H9 (cell line): Measurements from ENCODE around the gene WNT2. TPM values are rescaled to one million over a fixed set of nuclear protein-coding genes. Genes with fewer than 3 reads are reported as not detected.
A peak's percentile ranks its signal among the peaks of the same experiment; 100 is the strongest.

Source experiments
- DNase-seq: peaks from one replicate; pipeline ENCODE4 v3.0.0-alpha.2; 2017
- H2AFZ ChIP-seq: one replicate; pipeline ENCODE4 v1.6.1; 2013; ENCODE audit warnings: mild to moderate bottlenecking, low read length, control low read depth, moderate library complexity
- H2AK5ac ChIP-seq: 2 replicates; pipeline ENCODE4 v1.6.1; 2013; ENCODE audit warnings: low read length, control low read depth, mixed read lengths; ENCODE audit not compliant: insufficient read length
- H2BK120ac ChIP-seq: one replicate; pipeline ENCODE4 v1.6.1; 2013; ENCODE audit warnings: low read depth, mild to moderate bottlenecking, low read length, control low read depth, inconsistent platforms; ENCODE audit not compliant: poor library complexity, severe bottlenecking
- H2BK12ac ChIP-seq: 2 replicates; pipeline ENCODE4 v1.6.1; 2013; ENCODE audit warnings: low read length, control low read depth, mixed read lengths, low read depth; ENCODE audit not compliant: insufficient read length
- H2BK15ac ChIP-seq: 2 replicates; pipeline ENCODE4 v1.6.1; 2013; ENCODE audit warnings: low read depth, low read length, control low read depth
- H2BK20ac ChIP-seq: one replicate; pipeline ENCODE4 v1.6.1; 2013; ENCODE audit warnings: low read depth, mild to moderate bottlenecking, low read length, control low read depth, inconsistent platforms; ENCODE audit not compliant: poor library complexity, severe bottlenecking
- H2BK5ac ChIP-seq: 2 replicates; pipeline ENCODE4 v1.6.1; 2013; ENCODE audit warnings: low read length, control low read depth, mixed read lengths; ENCODE audit not compliant: insufficient read length
- H3K14ac ChIP-seq: 2 replicates; pipeline ENCODE4 v1.6.1; 2013; ENCODE audit warnings: low read length, control low read depth; ENCODE audit not compliant: insufficient read depth
- H3K18ac ChIP-seq: 2 replicates; pipeline ENCODE4 v1.6.1; 2013; ENCODE audit warnings: low read depth, mild to moderate bottlenecking, mixed read lengths, low read length, control low read depth; ENCODE audit not compliant: insufficient read length
- H3K23ac ChIP-seq: 2 replicates; pipeline ENCODE4 v1.6.1; 2013; ENCODE audit warnings: low read length, control low read depth, mixed read lengths, low read depth; ENCODE audit not compliant: insufficient read length
- H3K23me2 ChIP-seq: 2 replicates; pipeline ENCODE4 v1.6.1; 2013; ENCODE audit warnings: low read depth, mild to moderate bottlenecking, mixed read lengths, low read length, control low read depth; ENCODE audit not compliant: insufficient read length, poor library complexity, severe bottlenecking
- H3K27ac ChIP-seq: 2 replicates; pipeline ENCODE4 v1.5.1; 2013; ENCODE audit warnings: low read length, control low read depth, mixed read lengths, low read depth; ENCODE audit not compliant: insufficient read length
- H3K27me3 ChIP-seq: 2 replicates; pipeline ENCODE4 v1.6.1; 2013; ENCODE audit warnings: low read length, control low read depth, inconsistent platforms; ENCODE audit not compliant: insufficient read depth
- H3K4ac ChIP-seq: 2 replicates; pipeline ENCODE4 v1.6.1; 2013; ENCODE audit warnings: low read depth, mild to moderate bottlenecking, control low read depth, inconsistent platforms, low read length, moderate library complexity
- H3K4me1 ChIP-seq: 2 replicates; pipeline ENCODE4 v1.6.1; 2013; ENCODE audit warnings: low read length, control low read depth, inconsistent platforms; ENCODE audit not compliant: insufficient read depth
- H3K4me2 ChIP-seq: 2 replicates; pipeline ENCODE4 v1.6.1; 2013; ENCODE audit warnings: low read length, control low read depth, mixed read lengths; ENCODE audit not compliant: insufficient read length, insufficient read depth
- H3K56ac ChIP-seq: 2 replicates; pipeline ENCODE4 v1.6.1; 2013; ENCODE audit warnings: low read depth, mild to moderate bottlenecking, mixed read lengths, low read length, control low read depth; ENCODE audit not compliant: insufficient read length
- H3K79me1 ChIP-seq: 2 replicates; pipeline ENCODE4 v1.6.1; 2013; ENCODE audit warnings: low read depth, mild to moderate bottlenecking, moderate library complexity, low read length, control low read depth, inconsistent platforms; ENCODE audit not compliant: insufficient read depth, poor library complexity, severe bottlenecking
- H3K79me2 ChIP-seq: 2 replicates; pipeline ENCODE4 v1.6.1; 2013; ENCODE audit warnings: low read length, control low read depth, inconsistent platforms; ENCODE audit not compliant: insufficient read depth
- H3K9ac ChIP-seq: 2 replicates; pipeline ENCODE4 v1.6.1; 2013; ENCODE audit warnings: low read length, control low read depth, mixed read lengths; ENCODE audit not compliant: insufficient read length; ENCODE audit errors: extremely low read depth
- H3K9me3 ChIP-seq: one replicate; pipeline ENCODE4 v1.6.1; 2013; ENCODE audit warnings: low read depth, low read length, inconsistent platforms; ENCODE audit not compliant: control insufficient read depth
- H3T11ph ChIP-seq: one replicate; pipeline ENCODE4 v1.6.1; 2013; ENCODE audit warnings: mild to moderate bottlenecking, low read length, control low read depth, inconsistent platforms
- H4K20me1 ChIP-seq: one replicate; pipeline ENCODE4 v1.6.1; 2013; ENCODE audit not compliant: control insufficient read depth, insufficient read length, insufficient read depth
- H4K5ac ChIP-seq: 2 replicates; pipeline ENCODE4 v1.6.1; 2013; ENCODE audit warnings: low read depth, mild to moderate bottlenecking, mixed read lengths, low read length, control low read depth; ENCODE audit not compliant: insufficient read length
- H4K8ac ChIP-seq: replicated peaks from 2 replicates; pipeline ENCODE4 v1.6.1; 2013; ENCODE audit warnings: low read length, control low read depth, mixed read lengths, low read depth; ENCODE audit not compliant: insufficient read length
- H4K91ac ChIP-seq: 2 replicates; pipeline ENCODE4 v1.6.1; 2013; ENCODE audit warnings: low read depth, mild to moderate bottlenecking, moderate library complexity, mixed read lengths, low read length, control low read depth; ENCODE audit not compliant: insufficient read length
- H3K27ac Mint-ChIP-seq, 3 experiments: 2 replicates in 2 of 3; 3 replicates in 1 of 3; pipeline ENCODE4 v1.8.0; 2020 to 2021; ENCODE audit warnings: mixed read lengths in 3 of 3, mild to moderate bottlenecking in 1 of 3, moderate library complexity in 1 of 3
- H3K27me3 Mint-ChIP-seq: 2 replicates; pipeline ENCODE4 v1.8.0; 2021; ENCODE audit warnings: low read depth, mild to moderate bottlenecking, moderate library complexity, mixed read lengths
- H3K36me3 Mint-ChIP-seq, 3 experiments: 2 replicates in 2 of 3; 3 replicates in 1 of 3; pipeline ENCODE4 v1.8.0; 2020 to 2021; ENCODE audit warnings: low read depth in 3 of 3, mixed read lengths in 3 of 3; ENCODE audit not compliant: insufficient read depth in 1 of 3
- H3K4me1 Mint-ChIP-seq, 2 experiments: 2 replicates each; pipeline ENCODE4 v1.8.0; 2020; ENCODE audit warnings: mixed read lengths in 2 of 2
- H3K4me3 Mint-ChIP-seq, 2 experiments: 2 replicates in 1 of 2; 3 replicates in 1 of 2; pipeline ENCODE4 v1.8.0; 2020 to 2021; ENCODE audit warnings: mild to moderate bottlenecking in 2 of 2, mixed read lengths in 2 of 2, moderate library complexity in 1 of 2
- H3K9me3 Mint-ChIP-seq, 2 experiments: 2 replicates in 1 of 2; 3 replicates in 1 of 2; pipeline ENCODE4 v1.8.0; 2020; ENCODE audit warnings: mild to moderate bottlenecking in 2 of 2, mixed read lengths in 2 of 2, moderate library complexity in 1 of 2
- total RNA-seq: library from RNA; stranded (reverse); gene quantifications from 2 replicates; pipeline ENCODE4 v1.2.1, GENCODE V29; 2021
- TF ChIP-seq, protein P1 (sequence below): fragments of 200-600 bp; sonication (generic); conservative IDR thresholded peaks from 3 replicates; pipeline ENCODE4 v1.8.0; 2021; ENCODE audit warnings: antibody characterized with exemption, mild to moderate bottlenecking

WNT2 gene
- total RNA-seq, 1 experiment from 2014 or later, result not detected

DNA sequence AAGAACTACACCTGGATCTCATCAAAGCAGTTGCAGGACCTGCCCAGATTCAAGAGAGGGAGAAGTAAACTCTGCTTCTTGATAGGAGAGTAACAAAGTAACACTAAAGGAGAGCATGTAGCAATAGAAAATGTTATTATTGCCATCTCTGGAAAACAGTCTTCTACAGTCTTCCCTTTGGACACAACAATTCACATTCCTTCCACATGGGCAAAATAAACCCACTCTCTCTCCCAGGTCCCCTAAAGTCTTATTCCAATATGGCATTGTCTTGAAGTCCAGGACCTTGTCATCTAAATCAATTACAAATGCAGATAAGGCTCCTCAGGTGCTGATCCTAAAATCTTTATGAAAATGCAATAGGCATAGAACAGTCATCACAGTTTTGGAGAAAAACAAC lies 10.3 kb upstream of the WNT2 start:
- no peak overlapping the region for H3K23ac ChIP-seq
- H4K20me1 ChIP-seq, result no peaks in the 10 kb centered on the region

More for the DNA sequence above, 10.3 kb upstream of the WNT2 start:
- H2AFZ ChIP-seq, result no peak overlapping the region
- no peak overlapping the region for H2AK5ac ChIP-seq
- no peaks in the 10 kb centered on the region for H3K36me3 Mint-ChIP-seq
- H4K5ac ChIP-seq, result no peak overlapping the region
- no peak overlapping the region for H4K8ac ChIP-seq
- no peak overlapping the region for H3K4me3 Mint-ChIP-seq
- no peak overlapping the region for H4K91ac ChIP-seq
- no peak overlapping the region for H2BK12ac ChIP-seq
- H3K14ac ChIP-seq, result no peak overlapping the region
- H3K4me1 ChIP-seq, result no peaks in the 10 kb centered on the region
- no peaks in the 10 kb centered on the region for H3K79me2 ChIP-seq
- H3K27me3 Mint-ChIP-seq, result peaks cover 32% of the 10 kb centered on the region
- no peaks in the 10 kb centered on the region for H3K79me1 ChIP-seq
- H3K18ac ChIP-seq, result no peak overlapping the region
- no peaks in the 10 kb centered on the region for H3K4me1 Mint-ChIP-seq
- H2BK120ac ChIP-seq, result no peak overlapping the region
- no peak overlapping the region for H3K56ac ChIP-seq
- H2BK5ac ChIP-seq, result no peak overlapping the region
- H3K4me2 ChIP-seq, result no peak overlapping the region
- H3K27ac Mint-ChIP-seq, result no peak overlapping the region
- DNase-seq, result no peak
- no peak overlapping the region for H2BK15ac ChIP-seq
- no peak overlapping the region for H3T11ph ChIP-seq
- no peak overlapping the region for H3K9ac ChIP-seq
- no peaks in the 10 kb centered on the region for H3K23me2 ChIP-seq
- no peaks in the 10 kb centered on the region for H3K27me3 ChIP-seq
- TF ChIP-seq, protein P1, sequence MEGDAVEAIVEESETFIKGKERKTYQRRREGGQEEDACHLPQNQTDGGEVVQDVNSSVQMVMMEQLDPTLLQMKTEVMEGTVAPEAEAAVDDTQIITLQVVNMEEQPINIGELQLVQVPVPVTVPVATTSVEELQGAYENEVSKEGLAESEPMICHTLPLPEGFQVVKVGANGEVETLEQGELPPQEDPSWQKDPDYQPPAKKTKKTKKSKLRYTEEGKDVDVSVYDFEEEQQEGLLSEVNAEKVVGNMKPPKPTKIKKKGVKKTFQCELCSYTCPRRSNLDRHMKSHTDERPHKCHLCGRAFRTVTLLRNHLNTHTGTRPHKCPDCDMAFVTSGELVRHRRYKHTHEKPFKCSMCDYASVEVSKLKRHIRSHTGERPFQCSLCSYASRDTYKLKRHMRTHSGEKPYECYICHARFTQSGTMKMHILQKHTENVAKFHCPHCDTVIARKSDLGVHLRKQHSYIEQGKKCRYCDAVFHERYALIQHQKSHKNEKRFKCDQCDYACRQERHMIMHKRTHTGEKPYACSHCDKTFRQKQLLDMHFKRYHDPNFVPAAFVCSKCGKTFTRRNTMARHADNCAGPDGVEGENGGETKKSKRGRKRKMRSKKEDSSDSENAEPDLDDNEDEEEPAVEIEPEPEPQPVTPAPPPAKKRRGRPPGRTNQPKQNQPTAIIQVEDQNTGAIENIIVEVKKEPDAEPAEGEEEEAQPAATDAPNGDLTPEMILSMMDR, result peak; percentile 38; the same call in 2 of the 3 replicates
- H3K9me3 Mint-ChIP-seq, result no peaks in the 10 kb centered on the region; a peak in 2 of 5 replicates
- no peak overlapping the region for H3K4ac ChIP-seq
- H3K27ac ChIP-seq, result no peak overlapping the region
- H3K9me3 ChIP-seq, result no peaks in the 10 kb centered on the region
- H2BK20ac ChIP-seq, result no peak overlapping the region
